H7 (cell line): ENCODE data around the gene SORBS1. TPM values are rescaled to one million over a fixed set of nuclear protein-coding genes. Genes with fewer than 3 reads are reported as not detected.

ENCODE experiments used
- DNase-seq: peaks from one replicate; pipeline ENCODE4 v3.0.0; 2012
- H3K27me3 ChIP-seq: 2 replicates; pipeline ENCODE4 v1.6.0; 2011; ENCODE audit warnings: mild to moderate bottlenecking, low read length; ENCODE audit not compliant: control insufficient read depth, insufficient read depth
- H3K36me3 ChIP-seq: replicated peaks from 2 replicates; pipeline ENCODE4 v1.5.1; 2011; ENCODE audit warnings: low read length; ENCODE audit not compliant: control insufficient read depth, insufficient read depth
- H3K4me3 ChIP-seq: 2 replicates; pipeline ENCODE4 v1.5.1; 2011; ENCODE audit warnings: low read depth, mild to moderate bottlenecking, control low read depth, low read length, moderate library complexity; ENCODE audit not compliant: insufficient read depth
- total RNA-seq: library from RNA; depleted of rRNA; stranded (reverse); fragments of >200 nt; shearing (Covaris generic); gene quantifications from 2 replicates; pipeline ENCODE4 v1.2.3, GENCODE V29; 2014

Gene SORBS1
- total RNA-seq, 1 experiment from 2014 or later: 10.2 TPM

- no peaks in the 10 kb centered on the region for H3K36me3 ChIP-seq
- no peaks in the 10 kb centered on the region for H3K27me3 ChIP-seq
- no peak for DNase-seq
- H3K4me3 ChIP-seq: no peak overlapping the region
These were observed 56.9 kb downstream of the SORBS1 start for GRCh38 chr10:95504246-95504691.

- Histone ChIP-seq H3K36me3 (no peaks in the 10 kb centered on the region), H3K4me3 (no peak overlapping the region), H3K27me3 (no peaks in the 10 kb centered on the region)
- no peak for DNase-seq
These were observed 57.6 kb downstream of the SORBS1 start for GRCh38 chr10:95503526-95503925.

GRCh38 chr10:95503001-95503400 is 58.2 kb downstream of the SORBS1 start:
- H3K36me3 ChIP-seq: no peaks in the 10 kb centered on the region
- no peak for DNase-seq
- H3K27me3 ChIP-seq: no peaks in the 10 kb centered on the region
- H3K4me3 ChIP-seq: no peak overlapping the region

GRCh38 chr10:95502377-95502776 is 58.8 kb downstream of the SORBS1 start:
- Histone ChIP-seq H3K4me3 (no peak overlapping the region), H3K36me3 (no peaks in the 10 kb centered on the region), H3K27me3 (no peaks in the 10 kb centered on the region)
- no peak for DNase-seq

- DNase-seq: no peak
- Histone ChIP-seq H3K36me3 (no peaks in the 10 kb centered on the region), H3K4me3 (no peak overlapping the region), H3K27me3 (no peaks in the 10 kb centered on the region)
These were observed 59.7 kb downstream of the SORBS1 start for GRCh38 chr10:95501203-95502094.

- no peak for DNase-seq
- Histone ChIP-seq H3K36me3 (no peaks in the 10 kb centered on the region), H3K27me3 (no peaks in the 10 kb centered on the region), H3K4me3 (no peak overlapping the region)
These were observed 60.5 kb downstream of the SORBS1 start for GRCh38 chr10:95500649-95501048.

GRCh38 chr10:95500097-95500496 is 61.1 kb downstream of the SORBS1 start:
- DNase-seq: no peak
- Histone ChIP-seq H3K36me3 (no peaks in the 10 kb centered on the region), H3K4me3 (no peak overlapping the region), H3K27me3 (no peaks in the 10 kb centered on the region)

- no peak overlapping the region for H3K4me3 ChIP-seq
- DNase-seq: no peak
- no peaks in the 10 kb centered on the region for H3K36me3 ChIP-seq
- H3K27me3 ChIP-seq: no peaks in the 10 kb centered on the region
These were observed 61.6 kb downstream of the SORBS1 start for GRCh38 chr10:95499482-95499989.

- Histone ChIP-seq H3K27me3 (no peaks in the 10 kb centered on the region), H3K36me3 (no peaks in the 10 kb centered on the region)
- no peak for DNase-seq
These were observed 64.2 kb downstream of the SORBS1 start for GRCh38 chr10:95496951-95497350.

GRCh38 chr10:95496246-95496911 is 64.8 kb downstream of the SORBS1 start:
- no peak for DNase-seq
- H3K27me3 ChIP-seq: no peaks in the 10 kb centered on the region
- H3K4me3 ChIP-seq: no peak overlapping the region
- H3K36me3 ChIP-seq: no peaks in the 10 kb centered on the region

More at GRCh38 chr10:95496951-95497350, 64.2 kb downstream of the SORBS1 start:
- no peak overlapping the region for H3K4me3 ChIP-seq

- Histone ChIP-seq H3K4me3 (no peak overlapping the region), H3K27me3 (no peaks in the 10 kb centered on the region), H3K36me3 (no peaks in the 10 kb centered on the region)
- DNase-seq: no peak
These were observed 67.3 kb downstream of the SORBS1 start for GRCh38 chr10:95493862-95494261.

- H3K27me3 ChIP-seq: no peaks in the 10 kb centered on the region
- no peaks in the 10 kb centered on the region for H3K36me3 ChIP-seq
- no peak for DNase-seq
- H3K4me3 ChIP-seq: no peak overlapping the region
These were observed 73.2 kb downstream of the SORBS1 start for GRCh38 chr10:95487994-95488393.

- H3K36me3 ChIP-seq: no peaks in the 10 kb centered on the region
- H3K4me3 ChIP-seq: no peak overlapping the region
- DNase-seq: no peak
- no peaks in the 10 kb centered on the region for H3K27me3 ChIP-seq
These were observed 75.9 kb downstream of the SORBS1 start for GRCh38 chr10:95485056-95485844.

- Histone ChIP-seq H3K27me3 (no peaks in the 10 kb centered on the region), H3K4me3 (no peak overlapping the region), H3K36me3 (no peaks in the 10 kb centered on the region)
- DNase-seq: no peak
These were observed 78.5 kb downstream of the SORBS1 start for GRCh38 chr10:95482501-95483233.
